ENCODE results near the gene DLK2.

DNA sequence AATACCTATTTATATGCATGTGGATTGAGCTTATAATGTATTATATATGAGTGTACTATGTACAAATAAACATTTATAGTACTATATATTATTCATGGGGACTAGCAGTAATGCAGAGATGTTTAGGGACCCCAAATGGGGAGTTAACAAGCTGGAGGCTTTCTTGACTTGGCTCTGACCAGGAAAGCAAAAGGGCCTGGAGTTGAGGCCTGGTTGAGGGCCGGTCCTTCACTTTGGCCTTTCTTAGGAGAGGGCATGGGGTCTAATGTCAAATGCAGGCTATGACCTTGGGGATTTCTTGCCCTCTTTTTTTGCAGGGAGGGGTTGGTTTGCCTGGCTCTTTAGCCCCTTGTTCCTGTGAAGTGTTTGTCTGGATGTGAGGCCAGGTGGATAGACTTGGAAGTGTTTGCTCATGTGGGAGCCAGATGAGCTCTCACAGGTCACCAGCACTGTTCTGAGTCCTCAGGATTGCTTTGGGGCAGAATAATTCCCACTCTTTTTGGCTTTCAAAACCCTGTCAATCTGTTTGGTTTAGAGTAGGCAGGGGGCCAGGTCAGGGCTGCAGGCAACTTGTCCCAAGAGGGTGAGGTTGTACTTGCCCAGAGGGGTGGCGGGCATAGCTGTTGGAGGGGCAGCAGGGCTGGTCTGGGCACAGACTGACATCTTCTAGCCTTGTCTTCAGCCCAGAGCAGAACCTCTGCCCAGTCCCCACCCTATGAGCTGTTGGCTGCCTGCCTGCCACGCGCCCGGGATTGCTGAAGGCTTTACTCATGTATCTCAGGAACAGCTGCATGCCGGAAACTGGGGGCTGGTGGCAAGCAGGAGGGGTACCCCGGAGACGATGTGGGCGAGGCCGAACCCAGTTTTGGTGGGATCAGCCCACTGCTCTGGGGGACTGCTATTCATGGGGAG, 36.7 kb upstream of the DLK2 start:
- TF ChIP-seq, protein P1, sequence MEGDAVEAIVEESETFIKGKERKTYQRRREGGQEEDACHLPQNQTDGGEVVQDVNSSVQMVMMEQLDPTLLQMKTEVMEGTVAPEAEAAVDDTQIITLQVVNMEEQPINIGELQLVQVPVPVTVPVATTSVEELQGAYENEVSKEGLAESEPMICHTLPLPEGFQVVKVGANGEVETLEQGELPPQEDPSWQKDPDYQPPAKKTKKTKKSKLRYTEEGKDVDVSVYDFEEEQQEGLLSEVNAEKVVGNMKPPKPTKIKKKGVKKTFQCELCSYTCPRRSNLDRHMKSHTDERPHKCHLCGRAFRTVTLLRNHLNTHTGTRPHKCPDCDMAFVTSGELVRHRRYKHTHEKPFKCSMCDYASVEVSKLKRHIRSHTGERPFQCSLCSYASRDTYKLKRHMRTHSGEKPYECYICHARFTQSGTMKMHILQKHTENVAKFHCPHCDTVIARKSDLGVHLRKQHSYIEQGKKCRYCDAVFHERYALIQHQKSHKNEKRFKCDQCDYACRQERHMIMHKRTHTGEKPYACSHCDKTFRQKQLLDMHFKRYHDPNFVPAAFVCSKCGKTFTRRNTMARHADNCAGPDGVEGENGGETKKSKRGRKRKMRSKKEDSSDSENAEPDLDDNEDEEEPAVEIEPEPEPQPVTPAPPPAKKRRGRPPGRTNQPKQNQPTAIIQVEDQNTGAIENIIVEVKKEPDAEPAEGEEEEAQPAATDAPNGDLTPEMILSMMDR (IDR thresholded peaks at IDR 0.05; ENCODE audit: low read length), result no peak
- no peak for TF ChIP-seq EZH2 (optimal IDR thresholded peaks at IDR 0.05; ENCODE audit: low read depth, low read length)
- TF ChIP-seq EZH2phosphoT487 (IDR thresholded peaks at IDR 0.05; ENCODE audit: low read length), result no peak
